IPS-15b (cell line): Measurements from ENCODE around the gene RBBP6.

Source experiments
- H3K27me3 ChIP-seq: one replicate; pipeline ENCODE4 v1.6.1; 2013; ENCODE audit warnings: low read length; ENCODE audit not compliant: control insufficient read depth, insufficient read depth
- H3K36me3 ChIP-seq: one replicate; pipeline ENCODE4 v1.6.1; 2013; ENCODE audit warnings: low read length; ENCODE audit not compliant: control insufficient read depth, insufficient read depth
- H3K4me1 ChIP-seq: one replicate; pipeline ENCODE4 v1.6.1; 2013; ENCODE audit warnings: mild to moderate bottlenecking, low read length; ENCODE audit not compliant: control insufficient read depth, insufficient read depth
- H3K4me3 ChIP-seq: one replicate; pipeline ENCODE4 v1.5.1; 2013; ENCODE audit warnings: low read depth, low read length
- H3K9ac ChIP-seq: one replicate; pipeline ENCODE4 v1.6.1; 2013; ENCODE audit warnings: low read depth, mild to moderate bottlenecking, low read length
- H3K9me3 ChIP-seq: one replicate; pipeline ENCODE4 v1.6.1; 2013; ENCODE audit warnings: mild to moderate bottlenecking, low read length; ENCODE audit not compliant: control insufficient read depth, insufficient read depth

The RBBP6 gene

DNA sequence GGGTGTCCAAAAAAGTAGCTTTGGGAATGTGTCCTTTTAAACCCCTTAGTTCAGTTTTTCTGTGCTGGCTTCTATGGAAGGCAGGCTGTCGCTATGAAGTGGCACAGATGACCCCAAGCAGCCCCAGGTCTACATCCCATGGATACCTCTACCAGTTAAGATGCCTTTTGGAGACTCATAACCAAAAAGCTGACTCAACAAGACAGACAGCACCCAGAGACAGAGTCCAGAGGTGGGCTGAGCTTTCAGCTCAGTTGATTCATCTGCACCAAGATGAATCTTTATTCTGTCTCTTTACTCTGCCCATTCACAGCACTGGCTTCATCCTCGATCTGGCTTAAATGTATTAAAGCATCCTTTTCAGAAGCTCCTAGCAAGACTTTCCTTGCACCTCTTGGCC, 29.8 kb upstream of the RBBP6 start:
- Histone ChIP-seq H3K4me3 (no peak overlapping the region), H3K4me1 (no peaks in the 10 kb centered on the region), H3K27me3 (peaks cover 4% of the 10 kb centered on the region), H3K9me3 (no peaks in the 10 kb centered on the region), H3K9ac (no peak overlapping the region), H3K36me3 (no peaks in the 10 kb centered on the region)

DNA sequence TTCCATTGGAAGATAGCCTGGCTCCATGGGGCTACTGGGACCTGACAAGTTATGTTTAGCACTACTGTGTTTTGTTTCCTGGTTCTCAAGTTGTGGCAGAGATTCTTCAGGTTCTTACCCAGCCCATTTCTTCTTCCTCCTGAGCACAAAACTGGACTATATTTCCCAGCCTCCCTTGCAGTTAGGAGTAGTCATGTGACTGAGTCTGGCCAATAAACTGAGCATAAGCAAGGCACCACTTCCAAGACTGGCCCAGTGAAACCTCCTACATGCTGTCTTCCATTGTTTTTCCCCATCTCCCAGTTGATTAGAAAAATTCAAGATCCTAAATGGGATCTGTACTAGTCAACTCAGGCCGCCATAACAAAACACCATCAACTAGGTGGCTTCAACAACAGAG, 28.2 kb upstream of the RBBP6 start:
- Histone ChIP-seq H3K36me3 (no peaks in the 10 kb centered on the region), H3K4me3 (no peak overlapping the region), H3K27me3 (no peaks in the 10 kb centered on the region), H3K4me1 (no peaks in the 10 kb centered on the region), H3K9ac (no peak overlapping the region), H3K9me3 (no peaks in the 10 kb centered on the region)

DNA sequence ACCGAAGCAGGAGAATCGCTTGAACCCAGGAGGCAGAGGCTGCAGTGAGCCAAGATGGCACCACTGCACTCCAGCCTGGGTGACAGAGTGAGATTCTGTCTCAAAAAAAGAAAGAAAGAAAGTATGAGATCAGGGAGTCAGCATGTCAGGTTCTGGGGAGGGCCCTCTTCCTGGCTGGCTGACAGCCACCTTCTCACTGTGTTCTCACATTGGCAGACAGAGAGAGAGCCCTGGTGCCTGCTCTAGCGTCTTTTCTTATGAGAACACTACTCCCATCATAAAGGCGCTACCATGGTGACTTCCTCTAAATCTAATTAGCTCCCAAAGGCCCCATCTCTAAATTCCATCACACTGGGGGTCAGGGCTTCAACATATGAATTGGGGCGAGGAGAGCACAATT, 27.6 kb upstream of the RBBP6 start:
- Histone ChIP-seq H3K9me3 (no peaks in the 10 kb centered on the region), H3K4me3 (no peak overlapping the region), H3K4me1 (no peaks in the 10 kb centered on the region), H3K9ac (no peak overlapping the region), H3K27me3 (no peaks in the 10 kb centered on the region), H3K36me3 (no peaks in the 10 kb centered on the region)

DNA sequence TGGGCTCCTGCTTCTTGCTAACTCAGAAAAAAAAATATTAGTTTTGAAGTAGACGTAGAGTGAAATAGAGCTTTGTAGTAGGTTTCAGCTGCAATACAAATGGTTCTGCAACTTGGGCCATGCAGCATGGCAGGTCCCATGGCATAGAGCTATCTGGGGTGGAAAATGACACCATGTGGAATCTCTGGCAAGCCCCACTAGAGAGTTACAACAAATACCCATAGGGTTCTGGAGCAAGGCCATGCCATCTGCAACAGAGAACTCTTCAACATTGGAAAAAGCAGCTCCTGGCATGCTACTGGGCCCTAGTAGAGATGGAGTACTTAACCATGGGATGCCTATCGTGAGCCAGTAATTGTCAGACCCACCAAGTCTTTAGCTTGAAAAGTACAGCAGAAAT, 25.3 kb upstream of the RBBP6 start:
- Histone ChIP-seq H3K4me1 (no peaks in the 10 kb centered on the region), H3K9me3 (no peaks in the 10 kb centered on the region), H3K27me3 (no peaks in the 10 kb centered on the region), H3K36me3 (no peaks in the 10 kb centered on the region), H3K4me3 (no peak overlapping the region), H3K9ac (no peak overlapping the region)

DNA sequence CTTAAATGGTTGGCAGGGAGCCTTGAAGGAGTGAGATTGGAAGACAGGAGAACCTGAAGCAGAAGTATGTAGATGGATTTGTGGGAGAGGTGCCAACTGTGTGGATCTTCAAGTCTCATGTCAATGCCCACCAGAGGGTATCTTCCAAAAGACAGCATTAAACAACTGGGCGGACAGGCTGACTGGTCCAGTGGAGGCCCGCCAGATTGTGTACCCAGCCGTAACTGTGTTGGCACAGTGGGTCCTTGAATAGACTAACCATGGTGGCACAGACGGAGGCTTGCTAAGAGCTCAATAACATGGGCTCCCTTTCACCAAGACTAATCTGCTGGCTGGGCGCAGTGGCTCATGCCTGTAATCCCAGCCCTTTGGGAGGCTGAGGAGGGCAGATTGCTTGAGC, 24.2 kb upstream of the RBBP6 start:
- Histone ChIP-seq H3K4me1 (no peaks in the 10 kb centered on the region), H3K27me3 (no peaks in the 10 kb centered on the region), H3K9ac (no peak overlapping the region), H3K36me3 (no peaks in the 10 kb centered on the region), H3K4me3 (no peak overlapping the region), H3K9me3 (no peaks in the 10 kb centered on the region)

DNA sequence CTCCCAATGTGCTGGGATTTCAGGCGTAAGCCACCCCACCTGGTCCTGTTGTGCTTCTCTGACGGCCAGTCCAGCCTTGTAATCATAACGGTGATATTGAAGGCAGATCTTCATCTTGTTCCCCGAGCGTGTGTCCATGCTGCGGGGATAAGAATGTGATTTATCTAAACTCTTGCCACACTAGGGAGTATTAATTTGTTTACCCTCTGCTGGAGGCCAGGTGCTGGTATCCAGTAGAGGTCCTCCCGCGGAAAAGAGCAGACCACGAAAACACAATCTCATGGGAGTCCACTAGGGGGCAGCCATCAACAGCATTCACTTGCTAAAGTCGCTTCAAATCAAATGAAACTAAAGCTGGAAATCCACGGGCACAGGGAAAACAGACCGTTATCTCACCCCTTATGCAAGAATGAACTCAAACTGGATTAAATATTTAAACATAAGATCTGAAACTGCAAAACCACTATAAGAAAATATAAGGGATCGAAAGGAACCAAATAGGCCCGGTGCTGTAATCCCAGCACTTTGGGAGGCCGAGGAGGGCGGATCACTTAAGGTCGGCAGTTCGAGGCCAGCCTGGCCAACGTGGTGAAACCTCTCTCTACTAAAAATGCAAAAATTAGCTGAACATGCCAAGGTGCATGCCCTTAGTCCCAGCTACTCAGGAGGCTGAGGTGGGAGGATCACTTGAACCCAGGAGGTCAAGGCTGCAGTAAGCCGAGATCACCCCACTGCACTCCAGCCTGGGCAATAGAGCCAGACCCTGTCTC, 22.3 kb upstream of the RBBP6 start:
- Histone ChIP-seq H3K36me3 (no peaks in the 10 kb centered on the region), H3K27me3 (no peaks in the 10 kb centered on the region), H3K9me3 (no peaks in the 10 kb centered on the region), H3K9ac (no peak overlapping the region), H3K4me1 (no peaks in the 10 kb centered on the region), H3K4me3 (no peak overlapping the region)

DNA sequence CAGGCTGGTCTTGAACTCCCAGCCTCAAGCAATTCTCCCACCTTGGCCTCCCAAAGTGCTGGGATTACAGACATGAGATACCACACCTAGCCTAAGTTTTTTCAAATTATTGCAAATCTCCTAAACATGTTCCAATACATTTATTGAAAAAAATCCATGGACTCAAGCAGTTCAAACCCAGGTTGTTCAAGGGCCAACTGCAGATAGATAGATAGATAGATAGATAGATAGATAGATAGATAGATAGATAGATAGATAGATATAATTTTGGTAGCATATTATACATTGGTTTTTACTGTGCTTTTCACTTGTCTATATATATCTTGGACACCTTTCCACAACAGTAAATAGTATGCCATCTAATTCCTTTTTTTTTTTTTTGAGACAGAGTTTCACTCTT, 20.9 kb upstream of the RBBP6 start:
- Histone ChIP-seq H3K4me1 (no peaks in the 10 kb centered on the region), H3K27me3 (no peaks in the 10 kb centered on the region), H3K9ac (no peak overlapping the region), H3K4me3 (no peak overlapping the region), H3K9me3 (no peaks in the 10 kb centered on the region), H3K36me3 (no peaks in the 10 kb centered on the region)

DNA sequence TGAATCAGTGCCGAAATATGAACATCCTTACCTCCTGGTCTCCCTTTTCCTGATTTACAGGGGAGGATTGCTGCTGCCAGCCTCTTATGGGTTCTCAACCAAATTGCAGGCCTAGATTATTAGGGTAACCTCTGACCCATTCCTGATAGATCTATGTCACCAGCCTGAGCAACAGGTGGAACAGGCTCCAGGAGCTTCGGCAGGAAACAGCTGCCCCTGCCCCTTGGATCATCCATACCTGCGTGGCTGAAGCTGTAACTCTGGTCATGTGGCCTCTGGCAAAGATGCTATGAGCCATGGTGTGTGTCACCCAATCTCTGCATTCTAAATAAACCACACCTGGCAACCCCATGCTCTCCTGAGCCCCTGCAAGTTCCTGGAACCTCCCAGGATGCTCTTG, 18.4 kb upstream of the RBBP6 start:
- Histone ChIP-seq H3K36me3 (no peaks in the 10 kb centered on the region), H3K27me3 (no peaks in the 10 kb centered on the region), H3K9ac (no peak overlapping the region), H3K4me1 (no peaks in the 10 kb centered on the region), H3K4me3 (no peak overlapping the region), H3K9me3 (no peaks in the 10 kb centered on the region)

DNA sequence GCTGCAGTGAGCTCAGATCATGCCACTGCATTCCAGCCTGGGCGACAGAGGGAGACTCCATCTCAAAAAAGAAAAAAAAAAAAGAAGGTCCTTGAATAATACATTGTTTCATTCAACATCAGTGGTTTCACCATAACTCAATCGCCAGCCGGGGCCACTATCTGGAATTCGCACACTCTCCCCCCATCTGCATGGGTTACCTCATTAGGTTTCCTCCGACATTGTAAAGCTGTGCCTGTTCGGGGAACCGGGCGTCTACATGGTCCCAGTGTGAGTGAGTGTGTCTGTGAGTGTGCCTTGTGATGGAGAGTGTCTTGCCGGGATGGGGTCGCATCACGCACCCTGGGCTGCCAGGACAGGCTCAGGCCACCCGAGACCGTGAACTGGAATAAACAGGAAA, 16.6 kb upstream of the RBBP6 start:
- Histone ChIP-seq H3K36me3 (no peaks in the 10 kb centered on the region), H3K4me1 (no peaks in the 10 kb centered on the region), H3K27me3 (no peaks in the 10 kb centered on the region), H3K4me3 (no peak overlapping the region), H3K9ac (no peak overlapping the region), H3K9me3 (no peaks in the 10 kb centered on the region)

DNA sequence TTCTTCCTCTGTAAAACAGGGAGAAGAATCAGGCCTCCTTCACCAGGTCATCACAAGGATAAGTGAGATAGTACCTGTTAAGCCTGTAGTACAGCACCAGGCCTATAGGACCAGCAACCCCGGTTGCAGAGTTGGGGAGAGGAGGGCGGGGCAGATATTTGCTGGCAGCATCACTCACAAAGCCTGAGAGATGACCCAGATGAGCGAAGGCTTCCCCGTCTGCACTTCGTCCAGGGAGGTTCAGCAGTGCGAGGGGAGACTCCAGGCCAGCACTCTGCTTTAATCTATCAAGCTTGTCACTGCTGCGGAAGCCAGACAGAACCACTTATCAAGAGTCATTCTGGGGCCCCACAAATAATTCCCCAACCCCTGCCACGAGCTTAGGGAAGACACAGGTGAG, 15.8 kb upstream of the RBBP6 start:
- no peaks in the 10 kb centered on the region for H3K9me3 ChIP-seq

DNA sequence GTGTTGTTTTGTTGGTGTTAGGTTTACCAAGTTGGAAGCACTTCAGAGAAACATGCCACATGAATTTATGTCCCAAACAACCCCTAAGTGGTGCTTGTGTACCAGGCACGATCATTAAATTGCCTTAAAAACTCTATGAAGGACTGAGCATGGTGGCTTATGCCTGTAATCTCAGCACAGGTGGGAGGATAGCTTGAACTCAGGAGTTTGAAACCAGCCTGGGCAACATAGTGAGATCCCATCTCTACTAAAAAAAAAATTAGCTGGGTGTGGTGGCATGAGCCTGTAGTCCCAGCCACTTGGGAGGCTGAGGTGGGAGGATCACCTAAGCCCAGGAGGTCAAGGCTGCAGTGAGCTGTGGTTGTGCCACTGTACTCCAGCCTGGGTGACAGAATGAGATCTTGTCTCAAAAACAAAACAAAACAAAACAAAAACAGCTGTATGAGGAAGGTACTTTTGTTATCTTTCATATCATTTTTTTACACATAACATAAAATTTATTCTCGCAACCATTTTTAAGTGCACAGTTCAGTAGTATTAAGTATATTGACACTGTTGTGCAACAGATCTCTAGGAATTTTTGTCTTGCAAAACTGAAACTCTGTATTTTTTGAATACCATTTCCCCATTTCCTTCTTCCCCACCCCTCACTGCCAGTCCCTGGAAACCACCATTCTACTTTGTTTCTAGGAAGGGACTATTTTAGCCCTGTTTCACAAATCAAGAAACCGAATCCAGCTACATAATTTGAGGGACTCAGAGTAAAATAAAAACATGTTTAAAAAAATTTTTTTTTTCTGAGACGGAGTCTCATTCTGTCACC, 14.3 kb upstream of the RBBP6 start:
- no peaks in the 10 kb centered on the region for H3K9me3 ChIP-seq
- no peaks in the 10 kb centered on the region for H3K36me3 ChIP-seq
- no peak overlapping the region for H3K4me3 ChIP-seq
- no peaks in the 10 kb centered on the region for H3K4me1 ChIP-seq
- H3K27me3 ChIP-seq: no peaks in the 10 kb centered on the region
- H3K9ac ChIP-seq: no peak overlapping the region

More for the DNA sequence above, 15.8 kb upstream of the RBBP6 start:
- Histone ChIP-seq H3K9ac (no peak overlapping the region), H3K4me1 (no peaks in the 10 kb centered on the region), H3K27me3 (no peaks in the 10 kb centered on the region), H3K4me3 (no peak overlapping the region), H3K36me3 (no peaks in the 10 kb centered on the region)

DNA sequence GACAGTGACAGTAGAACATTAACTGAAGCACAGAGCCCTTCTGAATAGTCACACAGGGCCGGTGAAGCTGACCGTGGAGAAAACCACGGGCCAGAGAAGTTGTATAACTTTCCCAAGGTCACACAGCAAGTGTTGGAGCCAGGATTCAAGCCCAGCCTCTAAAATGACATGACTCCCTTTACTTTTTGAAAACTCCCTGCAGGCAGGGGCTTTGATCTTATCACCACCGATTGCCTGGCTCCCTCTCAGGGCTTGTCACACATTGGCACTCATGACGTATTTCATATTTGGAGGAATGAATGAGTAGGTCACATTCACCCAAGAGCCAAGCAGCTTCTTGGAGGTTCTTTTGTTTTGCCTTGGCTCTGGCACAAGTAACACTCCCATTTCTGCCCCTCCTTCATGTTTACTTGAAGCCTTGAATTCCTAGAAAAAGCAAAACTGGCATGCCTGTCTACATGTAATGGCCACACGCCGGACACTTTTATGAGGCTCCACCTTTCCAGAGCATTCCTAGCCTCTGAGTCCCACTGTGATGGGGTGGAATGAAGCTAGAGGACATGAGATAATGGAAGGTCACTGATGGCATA, 13.3 kb upstream of the RBBP6 start:
- no peaks in the 10 kb centered on the region for H3K4me1 ChIP-seq
- no peak overlapping the region for H3K4me3 ChIP-seq
- no peaks in the 10 kb centered on the region for H3K27me3 ChIP-seq
- H3K9me3 ChIP-seq: no peaks in the 10 kb centered on the region
- H3K9ac ChIP-seq: no peak overlapping the region
- no peaks in the 10 kb centered on the region for H3K36me3 ChIP-seq
